Omental fat pad (tissue), 4 donors: ENCODE measurements around the gene BUD23. TPM values are rescaled to one million over a fixed set of nuclear protein-coding genes. Genes with fewer than 3 reads are reported as not detected.
A peak's percentile ranks its signal among the peaks of the same experiment; 100 is the strongest.

Source experiments
- ATAC-seq: fragments of 150-250 bp; one replicate; pipeline ENCODE4 v1.9.1; 2016; ENCODE audit warnings: mild to moderate bottlenecking, moderate library complexity; ENCODE audit not compliant: low FRiP score
- DNase-seq: peaks from one replicate; pipeline ENCODE4 v3.0.0-alpha.2; 2019; ENCODE audit warnings: low spot score
- CTCF ChIP-seq, 3 donors: fragments of 450-650 bp; IDR thresholded peaks; one replicate each; pipeline ENCODE4 v1.5.1; 2016 to 2017; ENCODE audit warnings: antibody characterized with exemption in 3 of 3, mild to moderate bottlenecking in 3 of 3, moderate library complexity in 2 of 3
- total RNA-seq, 4 donors: library from RNA; depleted of rRNA; stranded (reverse); fragments of >200 nt; gene quantifications; one replicate each; pipeline ENCODE4 v1.1.0, GENCODE V29; 2016

Gene BUD23
- total RNA-seq, 4 donors from 2014 or later, result 28.8 to 52.2 (median 45.0) TPM

GRCh38 chr7:73722785-73723184 lies 39.4 kb downstream of the BUD23 start:
- DNase-seq, result no peak
- no peak for ATAC-seq
- no peak for TF ChIP-seq CTCF (IDR thresholded peaks at IDR 0.05)

- no peak for DNase-seq
- TF ChIP-seq CTCF (IDR thresholded peaks at IDR 0.05), result no peak
- ATAC-seq, result no peak
Measured at GRCh38 chr7:73723813-73724212, 40.4 kb downstream of the BUD23 start.

GRCh38 chr7:73726083-73726466 lies 42.7 kb downstream of the BUD23 start:
- ATAC-seq, result peak; percentile 28

GRCh38 chr7:73727952-73728351 lies 44.6 kb downstream of the BUD23 start:
- no peak for TF ChIP-seq CTCF (IDR thresholded peaks at IDR 0.05)
- DNase-seq (no peak), ATAC-seq (no peak)

More at GRCh38 chr7:73726083-73726466, 42.7 kb downstream of the BUD23 start:
- no peak for DNase-seq
- no peak for TF ChIP-seq CTCF (IDR thresholded peaks at IDR 0.05)

- no peak for TF ChIP-seq CTCF (IDR thresholded peaks at IDR 0.05)
- ATAC-seq, result no peak
- no peak for DNase-seq
Measured at GRCh38 chr7:73728551-73728950, 45.2 kb downstream of the BUD23 start.

- ATAC-seq (no peak), DNase-seq (no peak)
- TF ChIP-seq CTCF (IDR thresholded peaks at IDR 0.05), result no peak
Measured at GRCh38 chr7:73730485-73730884, 47.1 kb downstream of the BUD23 start.

GRCh38 chr7:73732397-73732796 lies 49.0 kb downstream of the BUD23 start:
- no peak for TF ChIP-seq CTCF (IDR thresholded peaks at IDR 0.05)
- ATAC-seq (no peak), DNase-seq (no peak)
